ENCODE results near the gene ZNF846.
"Not testable (repeated sequence)": the region's sequence is repeated elsewhere in the genome, so short reads cannot be mapped to it uniquely, and the experiment has no call there.

The ZNF846 gene

GRCh38 chr19:9784163-9784496, 15.6 kb upstream of the ZNF846 start:
- DNase-seq (ENCODE audit: low spot score), result not testable (repeated sequence)

GRCh38 chr19:9782338-9782737, 13.8 kb upstream of the ZNF846 start:
- no peak for DNase-seq (ENCODE audit: low spot score)

- no peak for DNase-seq (ENCODE audit: low spot score)
These were observed 10.7 kb downstream of the ZNF846 start for GRCh38 chr19:9757544-9758501.

GRCh38 chr19:9752701-9753443, 15.7 kb downstream of the ZNF846 start:
- DNase-seq (ENCODE audit: low spot score), result no peak

- DNase-seq (ENCODE audit: low spot score), result no peak
These were observed 17.1 kb downstream of the ZNF846 start for GRCh38 chr19:9751446-9751845.

- DNase-seq (ENCODE audit: low spot score), result no peak
These were observed 26.9 kb downstream of the ZNF846 start for GRCh38 chr19:9741476-9742171.

GRCh38 chr19:9735986-9736385, 32.6 kb downstream of the ZNF846 start:
- DNase-seq (ENCODE audit: low spot score), result no peak

GRCh38 chr19:9730056-9730455, 38.5 kb downstream of the ZNF846 start:
- DNase-seq (ENCODE audit: low spot score), result not testable (repeated sequence)

GRCh38 chr19:9729162-9729561, 39.4 kb downstream of the ZNF846 start:
- no peak for DNase-seq (ENCODE audit: low spot score)

GRCh38 chr19:9727644-9728043, 40.9 kb downstream of the ZNF846 start:
- no peak for DNase-seq (ENCODE audit: low spot score)

GRCh38 chr19:9725508-9726201, 42.9 kb downstream of the ZNF846 start:
- not testable (repeated sequence) for DNase-seq (ENCODE audit: low spot score)

- DNase-seq (ENCODE audit: low spot score), result no peak
These were observed 44.4 kb downstream of the ZNF846 start for GRCh38 chr19:9724157-9724556.

- DNase-seq (ENCODE audit: low spot score), result no peak
These were observed 46.7 kb downstream of the ZNF846 start for GRCh38 chr19:9721861-9722260.

GRCh38 chr19:9720541-9720940, 48.0 kb downstream of the ZNF846 start:
- no peak for DNase-seq (ENCODE audit: low spot score)

GRCh38 chr19:9711815-9712214, 56.7 kb downstream of the ZNF846 start:
- DNase-seq (ENCODE audit: low spot score), result no peak

- no peak for DNase-seq (ENCODE audit: low spot score)
These were observed 59.2 kb downstream of the ZNF846 start for GRCh38 chr19:9709305-9709704.

- DNase-seq (ENCODE audit: low spot score), result no peak
These were observed 62.7 kb downstream of the ZNF846 start for GRCh38 chr19:9705836-9706235.

- DNase-seq (ENCODE audit: low spot score), result no peak
These were observed 66.4 kb downstream of the ZNF846 start for GRCh38 chr19:9702186-9702585.

All from HuH-7.5 (cell line).